DMS79 (cell line): Measurements from ENCODE around the gene LRRC3.
"Not testable (repeated sequence)": the region's sequence is repeated elsewhere in the genome, so short reads cannot be mapped to it uniquely, and the experiment has no call there.

ENCODE experiments used
- DNase-seq: peaks from one replicate; lab custom pipeline; 2025; lab: John Stamatoyannopoulos, UW

LRRC3 gene

DNA sequence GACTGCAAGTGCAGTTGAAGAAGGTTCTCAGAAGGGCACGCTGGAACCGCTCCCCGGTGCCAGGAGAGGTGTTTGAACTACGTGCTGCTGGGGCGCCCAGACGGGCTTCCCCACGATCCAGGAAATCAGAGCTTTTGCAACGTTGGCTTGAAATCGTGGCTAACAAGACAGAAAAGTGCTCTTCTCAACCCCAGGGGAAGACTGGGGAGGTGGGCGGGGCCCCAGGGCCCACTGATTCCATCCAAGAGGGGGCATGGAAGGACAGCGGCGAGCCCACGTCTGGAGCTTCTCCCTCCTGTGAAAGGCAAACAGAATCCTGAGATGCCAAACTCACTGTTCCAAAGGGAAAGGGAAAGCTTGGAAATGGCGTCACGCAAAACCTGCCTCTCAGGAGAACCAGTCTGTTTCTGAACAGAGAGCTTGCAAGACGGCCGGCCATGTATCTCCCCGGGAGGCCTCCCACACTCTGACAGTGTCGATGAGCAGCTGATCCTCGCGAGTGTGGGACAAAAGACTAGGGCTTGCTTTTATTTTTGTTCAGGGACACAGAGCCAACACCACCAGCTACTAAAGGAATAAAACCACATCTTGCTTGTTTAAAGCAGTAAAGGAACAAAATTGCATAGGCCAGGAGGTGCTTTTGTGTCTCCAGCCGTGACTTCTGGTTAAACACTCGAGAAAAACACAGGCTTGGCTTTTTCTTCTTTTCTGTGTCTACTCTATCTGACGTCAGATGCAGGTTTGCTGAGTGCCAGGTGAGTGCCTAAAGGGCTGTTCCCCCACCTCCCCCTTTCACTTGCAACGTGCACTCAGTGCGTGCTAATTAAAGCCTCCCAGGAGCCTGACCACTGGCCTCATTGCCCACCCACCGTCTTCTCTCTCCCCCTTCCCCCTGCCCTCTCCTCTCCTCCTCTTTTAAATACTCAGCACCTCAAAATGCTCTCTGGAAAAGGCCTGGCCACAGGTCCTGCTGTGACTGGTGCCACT lies 41.5 kb downstream of the LRRC3 start:
- DNase-seq, result peak; percentile 75

DNA sequence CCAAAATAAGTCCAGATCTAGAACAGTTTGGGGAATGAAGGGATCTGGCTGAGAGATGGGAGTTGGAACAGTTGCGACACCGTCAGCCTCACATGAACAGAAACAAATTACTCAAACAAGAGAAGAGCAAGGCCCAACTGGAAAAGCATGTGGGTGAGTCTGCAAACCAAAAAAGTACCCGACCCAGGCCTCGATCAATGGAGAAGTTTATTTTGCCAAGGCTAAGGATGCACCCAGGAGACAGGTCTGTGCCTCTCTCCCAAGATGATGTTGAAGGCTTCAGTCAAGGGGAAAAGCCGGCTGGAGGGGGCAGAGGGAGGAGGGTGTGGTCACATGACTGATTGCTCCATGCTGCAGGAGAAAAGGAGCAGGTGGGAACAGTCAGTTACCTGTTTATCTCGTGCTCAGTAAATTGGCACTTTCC lies 42.4 kb downstream of the LRRC3 start:
- DNase-seq, result peak; percentile 71

- peak; percentile 42 for DNase-seq
These were observed 43.2 kb downstream of the LRRC3 start for GRCh38 chr21:44498280-44499210.

DNA sequence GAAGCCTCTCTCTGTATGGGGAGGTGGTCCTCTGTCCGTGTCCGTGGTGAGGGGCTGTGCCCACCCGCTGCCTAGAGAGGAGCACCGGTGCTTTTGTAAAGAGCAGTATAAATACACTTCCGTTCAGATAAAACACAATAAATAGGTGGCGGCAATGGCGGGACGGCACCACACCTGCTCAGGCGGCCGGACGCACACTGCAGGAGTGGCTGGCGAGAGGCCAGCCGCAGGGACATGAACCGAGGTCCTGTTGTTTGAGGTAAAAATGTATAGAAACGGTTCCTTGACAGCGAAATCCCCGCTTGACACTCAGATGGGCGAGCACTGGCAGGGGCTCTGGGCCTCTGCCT lies 43.9 kb downstream of the LRRC3 start:
- DNase-seq, result no peak

DNA sequence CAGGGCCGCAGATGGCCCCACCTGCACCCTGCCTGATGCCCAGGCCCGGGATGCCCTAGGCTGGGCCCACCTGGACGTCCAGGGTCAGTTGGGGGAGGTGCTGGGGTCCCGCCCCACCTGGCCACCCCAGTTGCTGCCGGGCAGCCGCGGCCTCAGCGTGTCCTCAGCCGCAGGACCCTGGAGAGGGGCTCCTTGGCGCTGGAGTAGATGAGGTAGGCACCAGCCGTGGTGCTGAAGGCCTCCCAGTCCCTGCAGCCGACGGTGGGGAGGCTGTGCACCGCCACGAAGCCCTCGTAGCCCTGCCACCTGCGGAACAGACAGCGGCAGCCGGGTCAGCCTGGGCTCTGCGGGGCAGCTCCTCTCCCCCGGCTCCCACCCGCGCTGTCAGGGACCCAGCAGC lies 44.3 kb downstream of the LRRC3 start:
- no peak for DNase-seq

DNA sequence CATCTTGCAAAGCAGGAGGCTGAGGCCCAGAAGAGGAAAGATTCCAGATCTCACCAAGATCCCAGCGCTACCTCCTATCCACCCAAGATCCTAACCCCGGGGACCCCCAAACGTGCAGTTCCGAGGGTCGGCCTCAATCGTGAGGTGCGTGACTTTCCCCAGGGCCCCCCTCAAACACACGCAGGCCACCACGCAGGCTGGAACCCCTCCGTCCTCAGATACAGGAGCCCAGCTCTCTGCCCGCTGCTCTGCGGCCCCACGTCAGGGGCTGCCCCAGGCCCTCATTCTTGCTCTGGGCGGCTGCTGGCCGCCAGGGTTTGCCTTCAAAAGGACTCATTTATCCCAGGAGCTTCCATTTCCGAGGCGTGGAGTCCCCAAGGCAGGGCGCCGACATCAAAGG lies 44.8 kb downstream of the LRRC3 start:
- DNase-seq, result no peak

GRCh38 chr21:44502171-44502958 lies 47.1 kb downstream of the LRRC3 start:
- no peak for DNase-seq

- DNase-seq, result not testable (repeated sequence)
These were observed 47.9 kb downstream of the LRRC3 start for GRCh38 chr21:44503006-44503889.

DNA sequence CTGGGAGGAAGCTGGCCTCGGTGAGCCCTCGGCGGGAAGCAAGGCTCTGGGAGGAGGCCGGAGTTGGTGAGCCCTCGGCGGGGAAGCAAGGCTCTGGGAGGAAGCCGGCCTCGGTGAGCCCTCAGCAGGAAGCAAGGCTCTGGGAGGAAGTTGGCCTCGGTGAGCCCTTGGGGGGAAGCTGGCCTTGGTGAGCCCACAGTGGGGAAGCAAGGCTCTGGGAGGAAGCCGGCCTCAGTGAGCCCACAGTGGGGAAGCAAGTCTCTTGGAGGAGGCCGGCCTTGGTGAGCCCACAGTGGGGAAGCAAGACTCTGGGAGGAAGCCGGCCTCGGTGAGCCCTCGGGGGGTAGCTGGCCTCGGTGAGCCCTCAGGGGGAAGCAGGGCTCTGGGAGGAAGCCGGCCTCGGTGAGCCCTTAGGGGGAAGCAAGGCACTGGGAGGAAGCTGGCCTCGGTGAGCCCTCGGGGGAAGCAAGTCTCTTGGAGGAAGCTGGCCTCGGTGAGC lies 48.6 kb downstream of the LRRC3 start:
- DNase-seq, result no peak

DNA sequence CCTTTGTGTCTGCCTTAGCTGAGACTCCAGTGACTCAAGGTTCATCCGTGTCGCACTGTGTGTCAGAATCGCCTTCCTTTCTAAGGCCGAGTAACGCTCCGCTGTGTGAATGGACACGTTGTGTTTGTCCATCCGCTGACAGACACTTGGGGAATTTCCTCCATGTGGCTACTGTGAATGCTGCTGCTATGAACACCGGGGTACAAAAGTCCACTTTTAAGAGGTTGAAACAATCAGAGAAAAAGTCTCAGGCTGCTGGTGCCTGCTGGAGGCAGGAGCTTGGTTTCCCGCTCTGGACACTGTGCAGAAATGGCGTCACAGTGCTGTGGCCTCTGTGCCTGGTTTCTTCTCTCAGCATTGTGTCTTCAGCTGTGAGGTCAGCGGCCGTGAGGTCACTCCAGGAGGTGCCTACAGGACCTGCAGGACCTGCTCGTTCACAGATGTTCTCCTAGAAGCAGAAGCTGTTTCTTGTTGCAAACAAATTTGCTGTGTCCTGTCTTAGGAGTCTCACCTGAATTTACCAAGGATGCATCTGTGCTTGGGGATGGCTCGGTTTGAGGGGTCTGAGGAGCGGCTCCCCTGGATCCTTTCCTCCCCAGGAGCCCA lies 50.5 kb downstream of the LRRC3 start:
- DNase-seq, result no peak

DNA sequence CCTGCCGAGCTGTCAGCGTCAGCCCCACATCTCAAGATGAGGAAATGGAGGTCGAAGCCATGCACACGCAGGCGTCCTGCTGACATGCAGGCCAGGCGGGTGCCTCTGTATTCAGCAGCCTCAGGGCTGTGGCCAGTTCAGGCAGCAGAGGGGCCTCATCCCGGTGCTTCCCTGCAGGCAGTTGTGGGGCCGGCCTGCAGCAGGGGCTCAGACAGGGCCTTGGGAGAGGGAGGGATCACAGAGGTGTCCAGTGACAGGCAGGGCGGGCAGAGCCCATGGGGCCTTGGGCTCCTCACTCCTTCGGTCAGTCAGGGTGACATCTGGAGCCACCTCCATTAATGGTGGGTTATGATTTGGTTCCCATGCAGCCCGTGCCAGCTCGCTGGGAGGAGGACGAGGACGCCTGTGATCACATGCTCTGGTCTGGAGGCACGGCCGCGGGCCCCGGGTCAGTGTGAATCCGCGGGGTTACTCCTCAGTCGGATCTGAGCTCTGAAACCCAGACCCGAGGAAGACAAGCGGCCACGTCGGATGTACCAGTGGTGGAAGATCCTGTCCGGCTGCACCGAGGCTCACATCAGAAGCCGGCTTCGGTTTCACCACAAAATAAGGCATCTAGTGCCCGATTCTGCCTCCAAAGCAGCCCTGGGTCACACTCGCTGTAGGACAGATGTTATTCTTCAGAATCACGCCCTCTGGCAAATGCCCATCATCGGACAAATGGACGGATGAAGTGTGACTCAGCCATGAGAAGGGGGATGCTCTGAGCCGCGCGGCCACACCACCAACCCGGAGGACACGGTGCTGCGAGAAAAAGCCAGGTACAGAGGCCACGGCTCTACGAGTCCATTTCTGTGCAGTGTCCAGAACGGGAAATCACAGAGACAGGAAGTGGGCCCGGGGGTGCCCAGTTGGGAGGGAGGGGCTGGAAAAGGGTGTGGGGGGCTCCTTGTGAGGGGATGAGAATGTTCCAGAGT lies 51.3 kb downstream of the LRRC3 start:
- no peak for DNase-seq

DNA sequence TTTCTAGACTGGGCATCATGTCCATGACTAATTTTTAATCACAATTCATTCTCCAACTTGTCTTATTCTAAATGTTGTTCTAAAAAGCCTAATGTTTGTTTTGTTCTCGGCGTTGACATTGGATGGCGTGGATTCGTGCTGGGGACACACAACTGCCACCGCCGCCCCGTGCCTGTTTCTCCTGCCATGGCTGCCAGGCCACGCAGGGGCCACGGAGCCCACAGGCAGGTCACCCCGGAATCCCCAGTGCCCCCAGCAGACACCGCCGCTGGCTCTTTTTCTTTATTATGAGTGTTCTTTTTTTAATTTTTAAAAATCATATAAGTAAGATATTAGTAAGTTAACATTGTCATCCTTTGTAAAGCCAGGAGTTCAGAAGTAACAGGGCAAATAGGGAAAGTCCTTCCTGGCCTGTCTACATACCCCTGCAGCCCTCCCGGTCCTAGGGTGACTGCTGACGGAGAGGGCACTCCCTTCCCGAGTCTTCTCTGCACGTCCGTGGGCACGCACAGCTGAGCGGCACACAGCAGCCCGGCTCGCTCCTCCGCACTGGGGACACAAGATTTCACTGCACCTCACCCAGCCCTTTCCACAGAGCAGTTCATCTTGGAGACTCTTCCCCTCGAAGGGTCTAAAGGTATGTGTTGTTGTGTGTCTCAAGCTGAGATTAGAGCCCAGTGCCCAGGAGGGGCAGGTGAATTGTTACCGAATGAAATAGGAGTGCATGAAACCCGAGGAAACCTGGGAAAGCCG lies 52.5 kb downstream of the LRRC3 start:
- no peak for DNase-seq

DNA sequence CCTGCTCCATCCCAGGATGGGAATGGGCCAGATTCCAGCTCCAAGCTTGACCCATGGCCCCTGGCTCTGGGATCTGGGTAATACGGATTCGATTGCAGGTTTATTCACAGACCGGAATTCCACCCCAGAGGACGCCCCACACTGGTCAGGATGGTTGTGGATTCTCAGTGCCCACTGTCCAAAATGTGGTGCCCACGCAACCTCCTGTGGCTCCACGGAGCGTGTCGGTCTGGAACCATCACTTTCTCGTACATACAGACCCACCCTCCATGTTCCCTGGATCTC lies 53.1 kb downstream of the LRRC3 start:
- no peak for DNase-seq

GRCh38 chr21:44508711-44509445 lies 53.6 kb downstream of the LRRC3 start:
- no peak for DNase-seq

DNA sequence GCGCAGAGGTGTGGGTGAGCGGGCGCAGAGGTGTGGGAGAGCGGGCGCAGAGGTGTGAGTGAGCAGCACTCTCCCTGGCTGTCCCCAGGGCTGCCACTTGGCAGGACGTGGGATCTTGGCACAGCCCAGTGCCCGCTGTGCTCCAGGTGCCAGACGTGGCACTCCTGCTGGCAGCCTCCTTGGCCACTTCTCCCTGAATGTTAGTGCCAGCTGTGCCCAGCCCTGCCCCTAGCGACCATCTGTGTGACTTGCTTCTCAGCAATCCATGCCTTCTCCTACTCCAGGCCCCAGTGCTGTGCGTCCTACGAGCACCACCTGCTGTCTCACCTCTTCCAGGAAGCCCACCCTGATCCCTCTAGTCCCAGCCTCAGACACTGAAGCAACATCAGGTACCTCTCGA lies 54.2 kb downstream of the LRRC3 start:
- peak; percentile 13 for DNase-seq

GRCh38 chr21:44510109-44510507 lies 54.8 kb downstream of the LRRC3 start:
- no peak for DNase-seq

DNA sequence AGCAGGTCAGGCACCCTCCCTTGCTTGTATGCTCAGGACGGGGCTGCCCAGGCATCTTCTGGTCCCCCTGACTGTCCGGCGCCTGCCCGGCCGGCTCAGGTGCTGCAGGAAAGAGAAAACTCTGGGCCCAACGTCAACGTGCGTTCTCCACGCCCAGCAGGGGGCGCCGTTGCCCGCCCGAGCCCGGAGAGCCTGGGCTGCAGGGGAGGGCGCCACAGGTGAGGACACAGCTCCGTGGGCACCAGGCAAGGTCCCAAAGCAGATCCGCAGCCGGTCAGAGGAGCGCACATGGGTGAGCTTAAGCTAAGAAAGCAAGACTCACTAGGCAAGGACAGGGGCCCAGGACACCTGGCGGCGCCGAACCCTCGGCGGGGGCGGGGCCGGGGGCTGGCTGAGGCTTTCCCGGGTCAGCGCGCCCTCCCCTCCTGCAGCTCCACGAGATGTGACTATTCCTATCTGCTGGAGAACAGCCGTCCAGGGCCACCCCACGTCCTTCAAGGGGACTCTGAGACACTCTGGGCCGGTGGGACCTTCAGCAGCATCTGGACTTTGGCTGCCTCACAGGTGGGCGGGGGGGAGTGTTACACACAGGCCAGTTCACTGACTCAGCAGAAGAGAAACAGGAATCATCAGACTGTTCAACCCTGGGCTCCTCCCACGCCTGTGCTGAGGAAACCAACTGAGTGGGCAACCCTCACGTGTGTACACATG lies 55.4 kb downstream of the LRRC3 start:
- no peak for DNase-seq
